GM19452 (cell line): Measurements from ENCODE around the gene BRI3.

ENCODE experiments used
- ATAC-seq: cut with Tn5 transposase; IDR thresholded peaks from one replicate; pipeline ENCODE4 v1.9.1; 2021; ENCODE audit not compliant: unreplicated experiment

Gene BRI3

DNA sequence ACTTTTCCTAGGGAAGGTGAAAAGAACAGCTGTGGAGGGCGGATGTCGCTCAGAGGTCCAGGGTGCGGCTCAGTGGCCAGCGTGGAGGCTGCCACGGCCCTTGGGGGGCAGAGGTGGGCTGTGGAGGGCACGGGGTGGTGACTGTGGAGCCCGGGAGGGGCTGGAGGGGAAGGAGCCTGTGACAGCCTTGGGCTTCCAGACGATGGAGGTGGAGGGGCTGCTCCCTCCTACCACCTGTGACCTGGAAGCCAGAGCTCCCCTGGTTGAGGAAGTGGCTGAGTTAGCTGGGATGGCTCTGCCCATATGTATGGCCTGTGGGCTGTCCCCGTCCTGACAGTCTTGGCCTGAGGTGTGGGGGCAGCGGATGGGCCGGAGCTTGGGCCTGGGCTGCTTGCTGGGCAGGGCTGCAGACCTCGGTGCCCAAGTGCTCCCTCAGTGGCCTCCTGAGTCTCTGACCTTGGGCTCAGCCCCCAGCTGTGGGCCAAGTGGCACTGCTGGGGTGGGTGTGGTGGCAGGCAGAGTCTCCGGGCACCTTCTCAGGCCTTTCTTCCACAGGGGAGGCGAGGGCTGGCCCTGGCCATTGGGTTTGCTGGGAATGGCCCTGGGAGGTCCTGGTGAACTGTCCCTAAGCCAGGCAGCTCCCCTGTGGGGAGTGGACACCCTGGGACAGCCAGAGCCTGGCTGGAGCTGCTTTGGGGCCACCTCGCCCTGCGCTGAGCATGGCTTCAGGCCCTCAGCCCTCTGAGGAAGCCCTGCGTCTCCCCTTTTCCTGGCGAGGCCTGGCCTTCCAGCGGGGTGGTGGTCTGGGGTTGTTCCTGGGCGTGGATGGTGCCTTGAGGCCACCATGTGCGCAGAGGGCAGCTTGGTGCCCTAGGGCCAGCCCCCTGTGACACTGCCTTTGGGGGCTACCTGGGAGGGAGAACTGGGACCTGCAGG lies 3.9 kb downstream of the BRI3 start:
- ATAC-seq = no peak

GRCh38 chr7:98286093-98286539 lies 4.6 kb downstream of the BRI3 start:
- ATAC-seq = no peak

- no peak for ATAC-seq
Measured at GRCh38 chr7:98286701-98287485, 5.4 kb downstream of the BRI3 start.

GRCh38 chr7:98287486-98287959 lies 6.0 kb downstream of the BRI3 start:
- ATAC-seq = no peak

DNA sequence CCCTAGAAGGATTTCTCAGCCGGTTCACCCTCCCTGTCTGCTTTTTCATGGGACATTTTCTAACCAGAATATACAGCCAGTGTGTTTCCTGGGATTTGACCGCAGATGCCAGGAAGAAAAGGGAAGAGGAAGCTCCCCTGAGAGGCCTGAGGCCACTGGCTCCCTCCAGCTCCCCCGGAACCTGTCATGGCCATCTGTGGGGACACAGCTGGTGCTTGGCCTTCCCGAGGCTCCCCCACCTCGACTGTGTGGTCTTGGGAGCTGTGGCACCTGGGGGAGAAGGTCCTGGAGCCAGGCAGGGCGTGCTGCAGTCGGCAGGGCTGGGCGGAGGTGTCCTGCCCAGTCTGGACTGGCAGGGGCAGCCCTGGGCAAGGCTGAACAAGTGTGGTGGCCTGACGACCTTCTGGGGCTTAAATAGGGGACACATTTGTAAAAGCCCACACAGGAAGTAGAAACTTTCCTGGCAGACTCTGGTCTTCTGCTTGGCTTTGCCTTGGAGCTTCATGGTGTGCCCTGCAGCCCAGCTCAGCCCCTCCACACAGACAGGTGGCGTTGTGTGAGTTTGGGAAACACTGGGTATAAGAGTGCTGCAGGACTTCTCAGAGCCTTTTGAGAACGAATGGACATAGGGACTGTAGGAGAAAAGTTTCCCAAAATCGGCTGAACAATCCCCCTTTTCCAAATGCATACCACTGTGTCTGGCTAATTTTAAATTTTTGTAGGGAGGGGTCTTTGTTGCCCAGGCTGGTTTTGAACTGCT lies 6.8 kb downstream of the BRI3 start:
- ATAC-seq = no peak

DNA sequence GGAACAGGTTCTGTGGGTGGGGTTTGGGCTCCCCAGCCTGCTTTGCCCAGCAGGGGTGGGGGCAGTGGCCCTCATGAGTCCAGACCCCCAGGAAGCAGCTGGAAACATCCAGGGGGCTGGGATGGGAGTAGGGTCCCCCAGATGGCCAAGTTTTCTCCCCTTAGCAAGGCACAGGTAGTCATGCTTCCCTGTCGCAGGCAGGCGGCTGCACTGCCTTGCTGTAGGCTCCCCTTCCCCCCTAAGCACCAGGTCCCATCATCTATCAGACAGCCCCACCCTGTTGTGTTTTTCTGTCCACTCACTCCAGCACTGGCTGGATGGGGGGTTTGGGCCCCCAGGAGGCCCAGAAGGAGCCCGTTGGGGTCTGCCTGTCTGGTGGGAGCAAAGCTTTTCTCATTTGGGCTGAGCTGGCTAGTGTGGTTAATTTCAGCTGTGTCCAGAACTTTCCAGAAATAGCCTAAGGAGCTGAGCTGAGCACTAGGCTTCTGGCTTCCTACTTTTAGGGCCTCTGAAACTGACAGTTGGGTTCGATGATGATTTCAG lies 7.9 kb downstream of the BRI3 start:
- ATAC-seq = no peak

- ATAC-seq = no peak
Measured at GRCh38 chr7:98291717-98292116, 10.2 kb downstream of the BRI3 start.

DNA sequence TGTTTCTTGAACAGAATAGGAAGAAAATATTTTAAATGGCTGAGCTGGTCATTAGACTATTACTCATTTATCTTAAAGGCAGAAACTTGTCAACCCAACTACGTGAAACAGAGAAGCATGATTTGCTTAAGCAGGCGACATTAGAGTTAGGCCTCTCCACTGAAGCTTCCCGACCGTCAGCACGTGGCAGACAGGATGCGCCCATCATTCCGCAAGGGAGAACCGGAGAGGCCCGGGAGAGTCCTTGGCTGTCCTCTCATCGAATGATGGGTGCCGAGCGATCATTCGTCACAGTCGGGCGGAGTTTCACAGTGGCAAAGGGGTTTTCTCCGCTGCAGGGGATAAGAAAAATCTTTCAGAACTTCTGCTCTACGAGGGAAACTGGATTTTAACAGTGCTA lies 11.8 kb downstream of the BRI3 start:
- no peak for ATAC-seq

GRCh38 chr7:98293746-98294145 lies 12.3 kb downstream of the BRI3 start:
- no peak for ATAC-seq

GRCh38 chr7:98294326-98294725 lies 12.8 kb downstream of the BRI3 start:
- ATAC-seq = no peak

DNA sequence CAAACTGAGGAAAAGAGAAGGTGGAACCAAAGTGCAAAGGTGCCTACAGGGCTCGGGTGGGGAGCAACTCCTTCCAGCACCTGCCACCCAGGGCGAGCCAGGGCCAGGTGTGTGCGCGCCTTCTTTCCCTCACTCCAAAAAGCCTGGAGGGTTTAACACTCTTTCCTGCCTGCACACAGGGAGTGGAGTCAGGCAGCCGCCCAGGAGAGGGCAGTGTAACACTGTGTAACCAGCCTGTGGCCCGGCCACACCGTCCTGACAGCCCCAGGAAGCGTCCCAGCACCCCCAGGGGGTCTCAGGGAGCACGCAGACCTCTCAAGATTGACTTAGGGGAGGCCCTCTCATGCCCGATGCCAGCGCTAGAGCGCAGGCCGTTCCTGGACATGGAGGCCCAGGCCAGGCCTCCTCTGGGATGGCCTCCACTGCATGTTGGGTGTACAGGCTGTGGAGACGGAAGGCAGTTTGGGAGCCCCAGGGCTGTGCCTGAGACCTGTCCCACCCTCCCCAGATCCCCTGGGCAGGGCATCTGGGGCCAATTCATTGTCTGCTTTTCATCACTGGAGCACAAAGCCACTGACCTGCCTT lies 13.4 kb downstream of the BRI3 start:
- ATAC-seq = peak; percentile 63

- ATAC-seq = no peak
Measured at GRCh38 chr7:98295467-98296192, 14.1 kb downstream of the BRI3 start.

GRCh38 chr7:98296833-98297232 lies 15.3 kb downstream of the BRI3 start:
- ATAC-seq = no peak

- no peak for ATAC-seq
Measured at GRCh38 chr7:98297626-98298286, 16.3 kb downstream of the BRI3 start.

- no peak for ATAC-seq
Measured at GRCh38 chr7:98300595-98301372, 19.3 kb downstream of the BRI3 start.

DNA sequence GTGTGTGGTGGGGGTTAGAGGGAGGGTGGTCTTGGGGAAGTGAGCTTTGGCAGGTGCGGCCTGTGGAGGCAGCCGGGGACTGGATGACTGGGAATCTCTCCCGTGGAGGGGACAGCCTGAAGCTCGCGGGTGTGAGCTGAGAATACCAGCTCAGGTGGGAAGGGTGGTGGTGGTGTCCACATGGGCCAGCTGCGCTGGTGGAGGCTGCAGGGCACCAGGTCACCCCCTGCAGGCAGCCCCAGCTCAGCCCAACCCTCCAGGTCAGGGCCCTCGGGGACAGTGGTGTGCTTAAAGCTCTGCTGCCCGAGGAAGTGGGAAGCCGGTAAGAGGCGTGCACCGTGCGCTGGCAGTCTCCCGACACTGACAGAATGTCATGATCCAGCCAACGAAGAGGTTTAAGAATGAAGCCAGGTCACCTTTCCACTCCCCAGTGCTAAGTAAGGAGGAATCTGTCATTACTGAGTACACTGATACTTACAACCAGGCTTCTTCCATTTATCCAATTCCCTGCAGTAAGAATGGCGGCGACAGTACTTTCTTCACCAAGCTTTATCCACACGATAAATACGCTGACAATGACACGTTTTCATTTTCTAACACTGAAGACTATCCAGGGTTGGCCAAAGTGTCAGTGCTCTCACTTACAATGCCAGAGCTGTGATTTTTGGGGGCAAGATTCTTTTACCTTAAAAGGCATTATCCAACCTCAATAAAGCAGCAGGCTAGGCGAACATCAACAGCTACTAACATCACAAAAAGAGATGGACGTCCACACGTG lies 20.4 kb downstream of the BRI3 start:
- ATAC-seq = no peak

- ATAC-seq = no peak
Measured at GRCh38 chr7:98303176-98303865, 21.8 kb downstream of the BRI3 start.
